ENCODE results near the gene GAA.

DNA sequence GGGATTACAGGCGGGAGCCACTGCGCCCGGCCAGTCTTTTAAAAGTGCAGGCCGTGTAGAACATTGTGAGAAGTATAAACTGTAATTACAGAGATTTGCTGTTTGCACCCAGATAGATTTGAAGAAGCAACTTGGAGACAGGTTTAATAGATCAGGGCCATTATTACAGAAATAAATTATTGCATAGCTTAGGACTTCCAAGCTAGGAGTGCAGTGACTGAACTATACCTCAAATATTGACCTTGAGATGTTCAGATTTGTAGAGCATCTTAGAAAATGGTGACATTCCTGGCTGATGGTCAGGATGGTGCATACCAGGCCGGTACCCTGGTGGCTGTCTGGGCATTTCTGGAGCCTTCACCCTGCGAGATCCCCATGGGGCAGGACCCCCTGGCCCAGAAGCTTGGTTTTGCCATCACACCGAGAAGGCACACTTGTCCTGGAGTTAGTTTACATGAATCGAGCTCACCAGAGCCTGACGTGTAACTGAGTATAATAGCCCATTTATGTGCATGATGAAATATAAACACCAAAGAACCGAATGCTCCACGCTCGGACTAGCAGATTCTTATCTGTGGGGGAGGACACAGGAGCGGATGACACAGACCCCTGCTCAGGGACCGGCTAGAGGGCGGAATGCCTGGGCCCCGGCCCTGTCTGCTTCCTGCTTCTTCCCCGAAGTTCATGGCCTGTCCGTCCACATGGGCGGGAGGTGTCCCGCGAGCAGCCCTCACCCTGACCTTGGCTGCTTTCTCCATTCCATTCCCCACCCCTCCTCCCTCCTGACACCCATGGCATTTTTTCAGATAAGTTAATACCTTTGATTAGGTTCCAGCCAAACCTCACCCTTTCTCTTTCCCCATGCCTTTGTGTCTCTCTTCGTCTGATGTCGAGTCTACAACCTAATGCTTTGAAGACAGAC is 32.8 kb upstream of the GAA start:
- TF ChIP-seq EZH2 (IDR thresholded peaks at IDR 0.05) (no peak), POLR2A (IDR thresholded peaks at IDR 0.05; ENCODE audit: borderline replicate concordance, extremely low read depth, insufficient read depth, insufficient read length) (no peak)

Measured in HCT116 (cell line).